GM18867 (cell line): ENCODE results near the gene HMCN1.

Experiments
- ATAC-seq: cut with Tn5 transposase; IDR thresholded peaks from one replicate; pipeline ENCODE4 v1.9.1; 2021; ENCODE audit warnings: mild to moderate bottlenecking, moderate library complexity; ENCODE audit not compliant: unreplicated experiment

Gene HMCN1

GRCh38 chr1:186215636-186216035 is 481.4 kb downstream of the HMCN1 start:
- ATAC-seq: no peak

GRCh38 chr1:186218654-186219352 is 484.6 kb downstream of the HMCN1 start:
- ATAC-seq: peak; percentile 93

GRCh38 chr1:186220067-186220466 is 485.9 kb downstream of the HMCN1 start:
- no peak for ATAC-seq

GRCh38 chr1:186220911-186221310 is 486.7 kb downstream of the HMCN1 start:
- no peak for ATAC-seq

GRCh38 chr1:186225096-186225495 is 490.9 kb downstream of the HMCN1 start:
- no peak for ATAC-seq

- ATAC-seq: no peak
These were observed 494.6 kb downstream of the HMCN1 start for GRCh38 chr1:186228749-186229148.

GRCh38 chr1:186231861-186232436 is 497.8 kb downstream of the HMCN1 start:
- ATAC-seq: no peak

GRCh38 chr1:186234976-186235686 is 500.9 kb downstream of the HMCN1 start:
- no peak for ATAC-seq

GRCh38 chr1:186235696-186236095 is 501.5 kb downstream of the HMCN1 start:
- no peak for ATAC-seq

GRCh38 chr1:186236921-186237320 is 502.7 kb downstream of the HMCN1 start:
- ATAC-seq: no peak

GRCh38 chr1:186239171-186239570 is 505.0 kb downstream of the HMCN1 start:
- ATAC-seq: no peak

- ATAC-seq: no peak
These were observed 506.2 kb downstream of the HMCN1 start for GRCh38 chr1:186240436-186240835.
